ENCODE data around the gene PRSS8. TPM values are rescaled to one million over a fixed set of nuclear protein-coding genes. Genes with fewer than 3 reads are reported as not detected.

The PRSS8 gene
- total and polyA plus RNA-seq, 3 donors from 2014 or later = 0.74 to 1.5 (median 0.79) TPM

DNA sequence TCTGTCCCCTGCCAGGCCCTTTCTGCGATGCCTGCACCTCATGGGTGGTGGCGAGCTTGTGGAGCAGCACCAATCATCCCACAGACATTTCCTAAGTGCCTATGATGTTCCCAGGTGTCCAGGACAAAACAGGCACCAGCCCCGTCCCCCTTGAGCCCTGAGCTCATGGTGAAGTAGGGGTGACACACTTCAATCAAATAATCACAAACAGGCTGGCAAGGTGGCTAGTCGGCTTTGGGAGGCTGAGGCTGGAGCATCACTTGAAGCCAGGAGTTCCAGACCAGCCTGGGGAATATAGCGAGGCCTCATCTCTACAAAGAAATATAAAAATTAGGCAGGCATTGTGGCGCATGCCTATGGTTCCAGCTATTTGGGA is 748 bp upstream of the PRSS8 start:
- intact Hi-C loops (cut with DNase I; ENCODE audit: low total_unique reads) = no loop called here
- no peak overlapping the region for H3K4me3 ChIP-seq
- peaks cover 4% of the 10 kb centered on the region for H3K36me3 ChIP-seq (ENCODE audit: low read depth, missing control alignments)
- no peaks in the 10 kb centered on the region for H3K27me3 ChIP-seq
- no peak overlapping the region for H3K27ac ChIP-seq
- TF ChIP-seq CTCF (IDR thresholded peaks at IDR 0.05) (no peak), POLR2A (IDR thresholded peaks at IDR 0.05) (no peak)
- no peaks in the 10 kb centered on the region for H3K9me3 ChIP-seq
- peaks cover 7% of the 10 kb centered on the region for H3K4me1 ChIP-seq
- 89 to 94% methylated on average over 6 of the region's 6 CpGs for WGBS, 2 donors
- DNase-seq = no peak

DNA sequence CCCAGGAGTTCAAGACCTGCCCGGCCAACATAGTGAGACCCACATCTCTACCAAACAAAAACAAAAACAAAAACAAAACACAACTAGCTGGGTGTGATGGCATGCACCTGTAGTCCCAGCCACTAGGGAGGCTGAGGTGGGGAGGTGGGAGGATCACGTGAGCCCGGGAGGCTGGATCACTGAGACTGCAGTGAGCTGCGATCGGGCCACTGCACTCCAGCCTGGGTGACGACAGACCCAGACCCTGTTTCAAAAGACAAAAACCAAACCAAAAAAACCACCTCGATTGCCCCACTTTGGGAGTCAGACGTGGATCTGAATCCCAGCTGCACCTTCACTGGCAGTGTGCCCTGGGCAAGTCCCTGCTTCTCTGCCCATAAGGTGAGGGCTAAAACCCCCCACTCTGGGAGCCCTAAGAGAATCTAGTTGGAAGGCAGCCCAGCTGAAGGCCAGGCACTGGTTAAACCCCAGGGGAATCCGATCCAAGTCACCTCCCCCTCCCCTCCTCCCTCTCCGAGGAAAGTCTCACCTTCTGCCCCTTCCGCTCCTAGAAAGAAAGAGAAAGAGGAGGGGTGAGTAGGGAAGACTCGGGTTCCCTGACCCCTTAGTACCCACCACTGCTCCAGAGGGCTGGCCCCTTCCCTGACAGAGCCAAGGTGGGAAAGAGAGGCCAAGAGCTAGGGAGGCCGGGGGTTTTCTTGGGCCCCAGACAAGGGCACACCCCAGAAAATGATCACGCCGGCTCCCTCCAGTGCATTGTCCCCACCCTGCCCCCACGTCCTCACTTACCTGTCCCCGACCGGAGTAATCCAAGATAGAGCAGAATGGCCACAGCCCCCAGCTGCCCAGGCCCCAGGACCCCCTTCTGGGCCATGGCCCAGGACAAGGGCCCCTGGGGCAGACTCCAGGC is 647 bp downstream of the PRSS8 start:
- 44 to 48% methylated on average over 16 to 18 of the region's 18 CpGs for WGBS, 2 donors
- DNase-seq = no peak
- Histone ChIP-seq H3K27me3 (no peaks in the 10 kb centered on the region), H3K27ac (no peak overlapping the region), H3K4me1 (peaks cover 9% of the 10 kb centered on the region), H3K9me3 (no peaks in the 10 kb centered on the region), H3K36me3 (ENCODE audit: low read depth, missing control alignments) (peaks cover 5% of the 10 kb centered on the region), H3K4me3 (no peak overlapping the region)
- TF ChIP-seq POLR2A (IDR thresholded peaks at IDR 0.05) (no peak), CTCF (IDR thresholded peaks at IDR 0.05) (no peak)
- intact Hi-C loops (cut with DNase I; ENCODE audit: low total_unique reads) = no loop called here

DNA sequence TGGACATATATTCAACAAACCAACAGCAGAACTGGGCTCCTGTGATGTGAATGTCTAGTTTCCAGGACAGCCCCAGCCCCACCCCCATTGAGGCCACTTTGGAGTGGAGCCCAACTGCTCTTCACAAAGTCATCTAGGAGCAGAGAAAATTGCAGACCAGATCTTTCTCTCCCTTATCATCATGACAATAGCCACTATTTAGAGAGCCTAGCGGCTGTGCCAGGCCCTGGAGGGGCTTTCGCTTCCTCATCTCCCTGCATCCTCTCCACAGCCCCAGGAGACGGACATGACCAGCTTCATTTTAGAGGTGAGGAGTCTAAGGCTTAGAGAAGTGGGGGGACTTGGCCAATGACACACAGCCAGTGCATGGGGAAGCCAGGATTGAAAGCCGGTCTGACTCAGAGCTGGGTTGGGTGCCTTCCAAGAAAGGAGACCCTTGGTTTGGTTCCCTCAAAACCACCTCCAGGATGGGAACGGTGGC is 1.4 kb downstream of the PRSS8 start:
- no peaks in the 10 kb centered on the region for H3K9me3 ChIP-seq
- H3K4me3 ChIP-seq = no peak overlapping the region
- peaks cover 5% of the 10 kb centered on the region for H3K36me3 ChIP-seq (ENCODE audit: low read depth, missing control alignments)
- TF ChIP-seq POLR2A (IDR thresholded peaks at IDR 0.05) = no peak
- no peaks in the 10 kb centered on the region for H3K27me3 ChIP-seq
- DNase-seq = peak; percentile 33
- no peak overlapping the region for H3K27ac ChIP-seq
- 43 to 58% methylated on average over 4 to 5 of the region's 5 CpGs for WGBS, 2 donors
- peaks cover 17% of the 10 kb centered on the region for H3K4me1 ChIP-seq
- intact Hi-C loops (cut with DNase I; ENCODE audit: low total_unique reads) = no loop called here

- DNase-seq = no peak
- Histone ChIP-seq H3K4me3 (no peak overlapping the region), H3K4me1 (peaks cover 27% of the 10 kb centered on the region), H3K36me3 (ENCODE audit: low read depth, missing control alignments) (peaks cover 5% of the 10 kb centered on the region), H3K27ac (no peak overlapping the region), H3K27me3 (no peaks in the 10 kb centered on the region), H3K9me3 (no peaks in the 10 kb centered on the region)
- intact Hi-C loops (cut with DNase I; ENCODE audit: low total_unique reads) = no loop called here
- WGBS, 2 donors = 87 to 88% methylated on average over 4 to 6 of the region's 6 CpGs
- TF ChIP-seq POLR2A (IDR thresholded peaks at IDR 0.05) (no peak), CTCF (IDR thresholded peaks at IDR 0.05) (no peak)
Observed at GRCh38 chr16:31133046-31133501, 2.5 kb downstream of the PRSS8 start.

- Histone ChIP-seq H3K27me3 (no peaks in the 10 kb centered on the region), H3K36me3 (ENCODE audit: low read depth, missing control alignments) (peaks cover 5% of the 10 kb centered on the region), H3K27ac (no peak overlapping the region), H3K4me3 (no peak overlapping the region), H3K9me3 (no peaks in the 10 kb centered on the region), H3K4me1 (peaks cover 30% of the 10 kb centered on the region)
- TF ChIP-seq POLR2A (IDR thresholded peaks at IDR 0.05) = no peak
- no peak for TF ChIP-seq CTCF (IDR thresholded peaks at IDR 0.05)
- 87 to 88% methylated on average over 9 to 19 of the region's 20 CpGs for WGBS, 2 donors
- intact Hi-C loops (cut with DNase I; ENCODE audit: low total_unique reads) = no loop called here
- no peak for DNase-seq
Observed at GRCh38 chr16:31132303-31132979, 3.1 kb downstream of the PRSS8 start.
